Measurements from ENCODE around the gene NFATC1.
"Not testable (repeated sequence)": the region's sequence is repeated elsewhere in the genome, so short reads cannot be mapped to it uniquely, and the experiment has no call there.

NFATC1 gene

DNA sequence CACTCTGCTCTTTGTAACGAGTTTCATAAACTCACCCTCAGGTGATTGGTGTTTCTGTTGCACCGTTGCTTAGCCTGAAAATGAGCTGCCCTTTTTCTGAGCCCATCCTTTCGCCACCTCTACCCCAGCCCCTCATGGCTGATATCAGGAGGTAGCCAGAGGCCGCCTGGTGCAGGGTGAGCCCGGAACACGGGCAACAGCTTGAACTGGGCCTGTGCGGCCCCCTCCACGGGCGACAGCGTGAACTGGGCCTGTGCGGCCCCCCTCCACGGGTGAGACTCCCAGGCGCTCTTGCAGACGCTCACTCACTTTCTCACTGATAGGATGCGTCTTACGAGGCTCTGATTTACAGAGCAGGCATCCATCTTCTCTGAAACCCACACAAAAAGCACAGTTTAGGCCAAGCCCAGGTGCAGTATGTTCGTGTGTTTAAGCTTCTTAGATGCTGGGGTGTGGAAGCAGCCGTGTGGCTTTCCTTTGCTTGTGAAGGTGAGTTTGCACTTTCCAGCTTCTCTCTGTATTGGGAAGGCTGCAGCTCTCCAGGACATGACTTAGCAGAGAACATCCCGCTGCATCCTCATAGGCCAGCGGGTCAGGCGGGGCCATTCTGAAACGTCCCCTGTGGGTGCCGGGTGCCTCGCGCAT, 83.5 kb downstream of the NFATC1 start:
- no peak for DNase-seq

DNA sequence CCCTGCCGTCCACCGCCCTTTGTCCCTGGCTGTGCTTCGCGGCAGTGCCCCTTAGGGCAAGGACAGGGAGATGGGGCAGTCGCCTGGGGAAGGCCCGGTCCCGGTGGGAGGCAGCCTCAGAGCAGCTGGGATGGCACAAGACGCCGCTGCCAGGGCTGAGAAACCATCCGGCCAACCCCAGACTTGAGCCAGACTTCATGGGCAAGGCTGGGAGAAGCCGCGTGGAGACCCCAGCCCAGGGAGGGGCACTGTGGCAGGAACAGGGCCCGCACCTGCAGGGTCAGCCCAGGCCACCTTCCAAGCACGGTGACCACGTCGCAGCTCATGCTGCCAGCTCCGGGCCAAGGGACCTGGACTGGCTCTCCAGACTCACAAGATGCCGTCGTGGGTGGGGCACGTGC, 84.0 kb downstream of the NFATC1 start:
- DNase-seq, result no peak

- DNase-seq, result no peak
Measured at GRCh38 chr18:79480171-79481045, 84.7 kb downstream of the NFATC1 start.

DNA sequence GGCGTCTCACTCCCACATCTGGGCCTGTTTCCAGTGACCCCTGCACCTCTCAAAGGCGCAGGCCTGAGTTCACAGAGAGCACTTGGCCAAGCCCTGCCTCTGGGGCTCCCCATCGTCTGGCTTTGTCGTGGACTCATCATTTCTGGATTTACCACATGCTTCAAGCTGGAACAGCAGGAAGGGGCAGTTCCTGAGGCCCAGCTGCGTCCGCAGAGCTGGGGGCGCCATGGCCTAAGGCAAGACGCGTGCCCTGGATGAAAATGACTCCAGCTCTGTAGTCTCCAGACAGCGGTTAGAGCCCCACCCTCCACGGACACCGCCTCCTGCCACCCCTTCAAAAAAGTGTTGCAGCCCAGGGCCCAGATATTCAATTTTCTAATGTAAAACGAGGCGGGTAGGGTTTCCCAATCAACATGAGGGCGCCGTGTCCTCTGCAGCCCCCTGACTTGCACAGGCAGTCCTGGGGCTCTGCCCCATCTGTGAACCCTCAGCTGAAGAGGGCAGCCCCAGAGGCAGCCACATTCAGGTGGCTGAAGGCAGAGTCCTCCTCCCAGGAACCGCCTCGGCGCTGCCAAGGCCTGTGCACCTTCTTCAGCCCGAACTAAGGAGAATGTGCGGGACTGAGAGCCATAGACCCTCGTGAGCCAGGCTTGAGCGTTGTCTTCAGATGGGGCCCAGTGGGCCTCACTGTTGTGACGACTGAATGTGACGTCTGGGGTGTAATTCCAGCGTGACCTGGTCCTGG, 85.5 kb downstream of the NFATC1 start:
- no peak for DNase-seq

DNA sequence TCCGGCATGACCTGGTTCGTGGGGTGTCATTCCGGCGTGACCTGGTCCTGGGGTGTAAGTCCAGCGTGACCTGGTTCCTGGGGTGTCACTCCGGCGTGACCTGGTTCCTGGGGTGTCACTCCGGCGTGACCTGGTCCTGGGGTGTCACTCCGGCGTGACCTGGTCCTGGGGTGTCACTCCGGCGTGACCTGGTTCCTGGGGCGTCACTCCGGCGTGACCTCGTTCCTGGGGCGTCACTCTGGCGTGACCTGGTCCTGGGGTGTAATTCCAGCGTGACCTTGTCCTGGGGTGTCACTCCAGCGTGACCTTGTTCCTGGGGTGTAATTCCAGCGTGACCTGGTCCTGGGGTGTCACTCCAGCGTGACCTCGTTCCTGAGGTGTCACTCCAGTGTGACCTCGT, 87.7 kb downstream of the NFATC1 start:
- not testable (repeated sequence) for DNase-seq

DNA sequence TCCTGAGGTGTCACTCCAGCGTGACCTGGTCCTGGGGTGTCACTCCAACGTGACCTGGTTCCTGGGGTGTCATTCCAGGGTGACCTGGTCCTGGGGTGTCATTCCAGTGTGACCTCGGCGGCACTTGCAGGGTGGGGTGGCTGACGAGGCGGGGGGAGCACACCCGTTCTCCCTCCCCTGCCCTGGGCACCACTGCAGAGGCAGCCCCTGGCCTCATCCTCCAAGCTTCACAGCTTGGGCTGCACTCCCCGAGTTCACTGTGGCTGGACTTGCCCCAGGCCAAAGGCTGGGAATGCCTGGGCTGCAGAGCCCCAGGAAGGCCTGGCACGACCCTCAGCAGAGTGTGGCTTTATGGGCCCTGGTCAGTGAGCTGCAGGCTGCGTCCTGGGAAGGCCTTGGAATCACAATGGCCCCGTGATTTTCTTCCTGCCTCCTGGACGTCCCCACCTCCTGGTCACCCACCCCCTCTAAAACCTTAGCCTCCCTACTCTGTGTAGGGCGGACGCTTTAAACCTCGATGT, 88.3 kb downstream of the NFATC1 start:
- no peak for DNase-seq

GRCh38 chr18:79484661-79485621, 89.2 kb downstream of the NFATC1 start:
- DNase-seq, result no peak

DNA sequence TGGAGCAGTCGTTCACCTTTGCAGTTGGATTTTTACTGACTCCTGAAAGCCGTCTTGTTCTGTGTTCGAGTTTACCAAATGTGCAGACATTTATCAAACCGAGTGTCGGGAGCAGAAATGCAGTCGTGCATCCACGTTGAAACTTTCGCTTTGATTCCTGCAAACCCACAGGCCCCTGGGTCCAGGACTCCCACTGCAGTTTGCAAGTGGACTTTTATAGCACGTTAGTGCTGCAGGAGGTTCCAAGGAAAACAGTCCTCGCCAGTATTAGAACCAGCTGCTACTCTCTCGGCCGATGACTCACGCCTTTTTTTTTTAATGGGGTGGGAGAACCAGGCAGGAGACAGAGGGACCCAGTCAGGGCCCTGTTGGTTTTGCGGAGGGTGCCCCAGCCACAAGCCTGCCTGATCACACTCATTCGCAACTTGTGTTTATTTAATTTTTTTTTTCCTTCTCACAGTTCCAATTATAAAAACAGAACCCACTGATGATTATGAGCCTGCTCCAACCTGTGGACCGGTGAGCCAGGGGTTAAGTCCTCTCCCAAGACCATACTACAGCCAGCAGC, 90.1 kb downstream of the NFATC1 start:
- no peak for DNase-seq

DNA sequence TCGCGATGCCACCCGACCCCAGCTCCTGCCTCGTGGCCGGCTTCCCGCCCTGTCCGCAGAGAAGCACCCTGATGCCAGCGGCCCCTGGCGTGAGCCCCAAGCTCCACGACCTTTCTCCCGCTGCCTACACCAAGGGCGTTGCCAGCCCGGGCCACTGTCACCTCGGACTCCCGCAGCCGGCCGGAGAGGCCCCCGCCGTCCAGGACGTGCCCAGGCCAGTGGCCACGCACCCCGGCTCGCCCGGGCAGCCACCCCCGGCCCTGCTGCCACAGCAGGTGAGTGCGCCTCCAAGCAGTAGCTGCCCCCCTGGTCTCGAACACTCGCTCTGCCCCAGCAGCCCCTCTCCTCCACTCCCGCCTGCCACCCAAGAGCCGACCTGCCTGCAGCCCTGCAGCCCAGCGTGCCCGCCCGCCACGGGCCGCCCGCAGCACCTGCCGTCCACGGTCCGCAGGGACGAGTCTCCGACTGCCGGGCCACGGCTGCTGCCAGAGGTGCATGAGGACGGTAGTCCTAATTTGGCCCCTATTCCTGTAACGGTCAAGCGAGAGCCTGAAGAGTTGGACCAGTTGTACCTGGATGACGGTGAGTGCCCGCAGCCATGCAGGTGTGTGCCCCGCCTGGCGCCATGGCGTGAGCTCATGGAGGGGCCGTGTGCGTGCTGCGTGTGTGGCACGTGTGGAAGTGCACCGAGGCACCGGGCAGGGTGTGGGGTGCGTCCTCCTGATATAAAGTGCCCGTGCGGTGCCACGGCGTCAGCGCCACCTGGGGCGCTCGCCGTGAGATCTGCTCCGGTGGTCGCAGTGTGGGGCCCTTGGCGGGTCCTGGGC, 90.8 kb downstream of the NFATC1 start:
- no peak for DNase-seq

DNA sequence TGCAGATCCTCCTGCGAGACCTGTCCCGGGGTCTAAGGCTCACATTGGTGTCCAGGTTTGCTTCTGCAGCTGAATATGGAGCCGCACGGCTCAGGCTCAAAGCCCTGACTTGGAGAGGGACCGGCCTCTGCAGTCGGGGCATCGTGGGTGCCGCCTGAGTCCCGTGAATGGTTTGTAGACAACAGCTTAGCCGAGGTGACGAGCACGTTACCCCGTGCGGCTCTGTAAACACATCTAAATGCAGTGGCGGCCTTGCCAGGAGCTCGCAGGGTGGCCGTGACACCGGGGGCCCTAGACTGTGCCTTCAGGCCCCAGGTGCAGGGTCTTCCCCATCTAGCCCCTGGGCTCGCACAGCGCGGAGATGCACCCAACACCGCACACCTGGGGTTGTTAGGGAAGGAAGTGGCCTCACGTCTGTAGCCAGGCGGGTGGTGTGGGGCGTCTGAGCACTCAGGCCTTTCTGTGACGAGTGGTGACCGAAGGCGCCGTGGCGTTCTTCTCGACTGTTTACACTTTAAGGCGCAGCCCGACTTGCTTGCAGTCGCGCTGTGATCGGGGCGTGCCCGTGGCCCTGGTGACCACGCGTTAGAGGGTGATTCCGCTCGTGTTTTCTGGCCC, 91.6 kb downstream of the NFATC1 start:
- no peak for DNase-seq

DNA sequence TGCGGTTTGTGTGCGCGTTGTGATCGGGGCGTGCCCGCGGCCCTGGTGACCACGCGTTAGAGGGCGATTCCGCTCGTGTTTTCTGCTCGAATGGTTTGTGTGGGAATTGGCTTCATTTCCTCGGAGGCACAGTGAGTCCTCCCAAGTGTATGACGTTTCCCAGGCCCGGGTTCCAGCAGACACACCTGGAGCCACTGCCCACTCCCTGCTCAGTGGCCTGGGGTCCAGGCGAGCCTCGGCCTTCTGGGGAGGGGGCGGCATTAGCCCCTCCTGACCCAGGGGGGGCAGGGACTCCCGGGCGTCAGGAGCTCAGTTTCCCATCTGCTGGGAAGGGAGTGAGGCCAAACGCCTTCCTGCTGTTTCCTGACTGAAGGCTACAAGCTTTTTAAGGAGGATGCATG, 92.1 kb downstream of the NFATC1 start:
- no peak for DNase-seq

DNA sequence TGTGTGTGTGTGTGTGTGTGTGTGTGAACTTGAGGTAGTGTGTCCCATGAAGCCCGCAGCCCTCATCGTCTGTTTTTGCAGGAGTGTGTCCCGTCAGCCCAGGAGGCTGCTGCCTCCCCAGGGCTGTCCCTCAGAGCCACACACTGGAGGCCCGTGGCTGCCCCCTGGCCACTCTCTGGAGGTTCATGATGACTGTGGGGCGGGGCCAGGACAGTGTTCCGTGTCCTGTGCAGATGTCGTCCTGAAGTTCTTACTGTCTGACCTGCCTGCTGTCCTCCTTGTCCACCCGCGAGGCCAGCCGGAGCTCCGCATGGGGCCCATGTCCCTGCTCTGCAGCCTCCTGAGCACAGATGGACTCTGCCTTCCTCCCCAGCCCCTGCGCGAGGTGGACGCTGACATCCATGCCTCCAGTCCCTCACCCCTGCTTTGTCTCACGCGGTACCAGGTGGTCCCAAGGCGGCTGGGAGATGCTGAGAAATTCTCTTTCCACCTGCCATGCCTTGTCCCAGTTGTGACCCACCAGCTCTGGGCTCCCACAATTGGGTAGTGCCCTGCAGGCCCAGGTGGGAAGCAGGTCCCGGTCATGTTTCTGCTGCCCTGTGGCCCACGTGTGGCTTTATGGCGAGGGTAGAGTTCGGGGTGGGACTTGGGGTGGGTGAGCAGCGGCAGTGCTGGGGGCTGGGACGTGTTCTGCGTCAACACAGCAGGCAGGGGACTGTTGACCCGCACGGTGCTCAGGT, 92.8 kb downstream of the NFATC1 start:
- no peak for DNase-seq

- no peak for DNase-seq
Measured at GRCh38 chr18:79489051-79489898, 93.5 kb downstream of the NFATC1 start.

- DNase-seq, result no peak
Measured at GRCh38 chr18:79489899-79490625, 94.3 kb downstream of the NFATC1 start.

- no peak for DNase-seq
Measured at GRCh38 chr18:79490626-79491041, 94.9 kb downstream of the NFATC1 start.

DNA sequence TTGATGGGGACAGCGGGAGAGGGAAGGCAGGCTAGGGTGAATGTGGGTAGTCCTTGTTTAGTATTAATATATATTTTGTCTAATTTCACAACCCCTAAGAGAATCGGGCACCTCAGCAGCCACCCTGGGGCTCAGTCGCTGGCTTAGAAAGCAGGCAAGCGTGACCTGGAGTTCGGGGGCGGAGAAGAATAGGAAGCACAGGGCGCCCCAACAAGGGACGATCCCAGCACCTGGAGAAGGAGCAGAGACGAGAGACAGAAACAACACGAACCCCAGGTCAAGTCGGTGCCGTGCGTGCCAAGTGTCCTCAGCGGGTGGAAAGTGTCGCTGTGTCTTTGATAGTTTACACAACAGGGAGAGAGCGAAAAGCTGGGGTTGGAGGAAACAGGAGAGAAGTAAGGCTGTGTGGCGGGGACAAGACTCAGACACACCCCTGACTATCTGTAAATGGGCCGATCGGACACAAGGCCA, 95.4 kb downstream of the NFATC1 start:
- no peak for DNase-seq

DNA sequence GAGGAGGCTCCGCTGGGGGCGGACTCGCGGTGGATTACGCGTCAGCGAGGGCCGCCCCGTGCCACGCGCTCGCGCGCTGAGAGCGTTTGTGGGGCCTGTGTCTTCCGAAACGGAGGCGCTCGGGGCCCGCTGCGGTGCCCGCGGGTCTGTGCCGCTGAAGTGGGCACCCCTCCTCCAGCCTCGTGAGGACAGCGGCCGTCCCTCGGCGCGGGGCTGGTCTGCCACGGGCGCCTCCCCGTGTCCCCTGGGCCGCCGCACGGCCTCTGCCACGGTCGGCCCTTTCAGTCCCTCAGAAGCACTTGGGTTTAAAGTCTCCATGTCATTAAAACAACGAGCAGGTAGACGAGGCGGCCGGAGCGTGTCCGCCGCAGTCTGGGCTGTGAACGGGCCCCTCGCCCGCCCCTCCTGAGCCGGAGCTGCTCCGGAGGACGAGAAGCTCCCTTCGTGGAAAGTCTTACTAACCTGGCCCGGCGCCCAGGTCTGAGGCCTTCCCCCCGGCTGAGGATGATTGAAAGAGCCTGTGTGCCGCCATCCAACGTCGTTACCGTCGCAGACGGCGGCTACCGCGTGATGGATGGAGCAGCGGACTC, 97.6 kb downstream of the NFATC1 start:
- no peak for DNase-seq

All from activated CD4-positive, CD25-positive, alpha-beta regulatory T cell (primary cell).